ENCODE data around the gene PTEN.

Gene PTEN

DNA sequence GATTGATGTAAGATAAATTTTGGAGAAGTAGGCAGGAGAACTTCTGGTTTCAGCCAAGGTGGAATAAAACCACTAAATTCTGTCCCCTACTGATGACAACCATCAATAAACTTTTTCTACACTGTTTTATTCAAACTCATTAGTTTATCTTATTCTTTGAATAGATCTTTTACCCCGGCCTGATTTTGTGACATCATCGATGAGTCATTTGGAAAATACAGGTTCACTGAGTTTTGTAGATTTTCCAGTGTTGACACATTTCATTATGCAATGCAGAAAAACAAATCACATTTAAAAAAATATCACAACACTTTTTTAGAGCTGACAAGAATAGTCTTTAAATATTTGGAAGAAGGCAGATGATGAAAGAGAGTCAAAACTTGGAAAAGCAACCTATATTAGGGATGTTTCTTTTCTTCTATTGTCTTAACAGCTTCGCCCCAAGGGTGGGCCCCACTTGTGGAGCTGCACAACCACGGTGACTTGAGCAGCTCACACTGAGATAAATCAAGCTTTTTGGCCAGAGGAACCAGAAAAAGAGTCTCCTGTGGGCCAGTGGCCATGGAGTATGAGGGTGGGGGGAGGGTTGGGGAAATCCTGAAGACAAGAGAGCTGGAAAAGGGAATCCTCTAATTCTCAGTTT is 112.8 kb downstream of the PTEN start:
- peak; percentile 24 for DNase-seq (ENCODE audit: low read depth)

DNA sequence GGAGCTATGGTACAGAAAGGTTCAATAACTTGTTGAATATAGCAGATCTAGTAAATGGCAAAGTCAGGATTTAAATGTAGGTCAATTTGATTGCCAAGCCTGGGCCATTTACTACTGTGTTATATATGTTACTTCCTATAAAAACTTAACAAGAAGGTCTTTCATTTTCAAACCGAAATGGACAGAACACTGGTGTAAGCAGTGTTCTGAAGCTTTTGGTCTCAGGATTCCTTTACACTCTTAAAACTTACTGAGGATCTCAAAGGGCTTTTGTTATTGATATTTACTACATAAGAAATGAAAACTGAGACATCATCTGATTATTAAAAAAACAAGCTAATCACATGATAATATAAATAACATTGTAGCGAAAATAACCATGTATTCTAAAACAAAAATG is 114.7 kb downstream of the PTEN start:
- no peak for DNase-seq (ENCODE audit: low read depth)

DNA sequence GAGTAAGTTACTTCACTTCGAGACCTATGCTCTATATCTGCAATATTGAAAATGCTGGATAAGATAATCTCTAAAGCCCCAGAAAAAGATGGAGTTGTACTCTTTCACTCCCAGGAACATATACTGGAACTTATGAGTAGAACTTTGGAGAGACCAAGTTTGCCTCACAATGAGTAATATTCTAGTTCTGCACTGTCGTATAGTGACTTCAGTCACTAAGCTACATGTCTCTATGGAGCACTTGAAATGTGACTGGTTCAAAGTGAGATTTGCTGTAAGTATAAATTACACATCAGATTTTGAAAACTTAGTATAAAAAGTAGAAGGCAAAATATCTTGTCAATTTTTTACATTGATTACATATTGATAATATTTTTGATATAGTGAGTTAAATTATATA is 116.4 kb downstream of the PTEN start:
- no peak for DNase-seq (ENCODE audit: low read depth)

DNA sequence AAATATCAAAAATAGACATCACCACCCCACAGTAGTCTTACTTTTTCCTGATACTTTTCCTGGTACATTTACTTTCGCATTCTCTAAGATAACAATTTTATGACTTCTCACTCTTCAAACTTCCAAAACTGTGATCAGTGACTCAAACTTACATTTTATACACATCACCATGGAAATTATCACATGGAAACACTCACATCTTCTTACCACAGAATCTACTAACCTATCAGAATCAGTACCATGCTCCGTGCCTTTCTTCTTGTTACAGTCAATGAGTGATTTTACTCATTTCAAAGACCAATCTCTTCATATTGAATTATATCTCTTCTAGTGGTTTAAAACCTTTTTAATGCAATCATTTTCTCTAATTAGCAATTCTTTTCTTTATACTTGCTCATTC is 120.3 kb downstream of the PTEN start:
- DNase-seq (ENCODE audit: low read depth), result no peak

DNA sequence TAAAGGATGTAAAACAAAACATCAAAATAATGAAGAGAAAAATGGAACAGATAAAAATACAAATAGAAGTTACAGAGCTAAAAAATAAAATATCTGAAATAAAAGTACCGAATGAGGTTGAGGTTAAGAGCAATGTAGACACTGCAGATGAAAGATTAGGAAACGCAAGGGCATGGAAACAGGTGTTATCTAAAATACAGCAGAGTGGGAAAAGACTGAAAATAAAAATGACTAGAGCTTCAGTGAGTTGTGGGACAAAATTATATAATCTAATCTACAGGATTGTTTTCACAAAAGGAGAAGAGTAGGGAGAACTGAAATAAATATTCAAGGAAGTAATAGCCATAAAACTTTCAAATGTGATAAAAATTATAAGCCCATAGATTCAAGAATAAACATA is 123.8 kb downstream of the PTEN start:
- DNase-seq (ENCODE audit: low read depth), result no peak

DNA sequence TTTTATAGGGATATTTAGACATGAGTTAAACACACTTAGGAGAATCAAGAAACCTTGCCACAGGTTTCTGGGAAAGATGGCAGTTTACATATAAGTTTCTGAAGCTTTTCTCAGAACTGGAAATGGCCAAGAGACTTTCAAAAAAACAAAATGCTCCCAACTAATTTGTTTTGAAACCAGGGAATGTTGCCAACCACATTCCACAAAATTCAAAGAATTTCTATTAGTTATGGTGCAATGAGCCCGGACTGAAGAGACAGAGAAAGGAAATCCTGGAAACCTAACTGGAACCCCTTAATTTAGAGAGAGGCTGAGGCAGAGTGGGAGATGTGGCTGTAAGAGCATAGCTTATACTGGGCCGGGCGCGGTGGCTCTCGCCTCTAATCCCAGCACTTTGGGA is 128.5 kb downstream of the PTEN start:
- peak; percentile 46 for DNase-seq (ENCODE audit: low read depth)

DNA sequence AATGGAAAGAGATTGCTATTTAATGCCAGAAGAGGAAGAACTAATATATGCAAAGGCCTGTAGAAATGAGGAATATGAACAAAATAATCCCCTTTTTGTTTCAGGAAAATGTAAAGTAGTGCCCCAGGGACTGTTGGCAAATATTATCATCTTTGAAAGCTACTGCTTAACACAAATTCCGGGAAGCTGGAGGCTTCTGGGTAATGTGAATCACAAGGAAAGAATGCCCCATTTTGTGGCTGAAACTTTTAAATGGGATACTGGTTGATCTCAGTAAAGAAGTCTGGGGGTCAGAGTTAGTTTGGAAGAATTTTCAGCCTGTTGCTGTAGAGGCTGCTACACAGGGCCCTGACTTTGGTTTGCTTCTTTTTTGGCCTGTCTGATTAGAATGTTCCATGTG is 141.0 kb downstream of the PTEN start:
- DNase-seq (ENCODE audit: low read depth), result peak; percentile 84

DNA sequence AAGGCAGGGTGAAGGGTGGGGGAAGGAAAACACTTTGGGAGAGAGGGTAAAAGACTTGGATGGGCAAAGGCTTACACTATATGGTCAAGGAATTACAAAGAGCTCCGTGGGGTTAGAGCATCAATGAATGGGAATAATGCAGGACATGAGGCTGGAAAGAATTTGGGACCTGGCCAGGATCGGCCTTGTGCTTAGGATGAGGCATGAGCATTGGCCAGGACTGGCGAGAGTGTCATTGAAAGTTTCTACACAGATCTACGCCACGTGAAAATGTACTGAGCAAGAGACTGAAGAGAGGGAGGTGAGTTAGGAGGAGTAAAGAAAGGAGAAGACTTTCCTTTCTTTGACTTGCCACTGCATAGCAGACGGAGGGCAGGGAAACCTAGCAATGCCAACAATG is 142.8 kb downstream of the PTEN start:
- DNase-seq (ENCODE audit: low read depth), result no peak

DNA sequence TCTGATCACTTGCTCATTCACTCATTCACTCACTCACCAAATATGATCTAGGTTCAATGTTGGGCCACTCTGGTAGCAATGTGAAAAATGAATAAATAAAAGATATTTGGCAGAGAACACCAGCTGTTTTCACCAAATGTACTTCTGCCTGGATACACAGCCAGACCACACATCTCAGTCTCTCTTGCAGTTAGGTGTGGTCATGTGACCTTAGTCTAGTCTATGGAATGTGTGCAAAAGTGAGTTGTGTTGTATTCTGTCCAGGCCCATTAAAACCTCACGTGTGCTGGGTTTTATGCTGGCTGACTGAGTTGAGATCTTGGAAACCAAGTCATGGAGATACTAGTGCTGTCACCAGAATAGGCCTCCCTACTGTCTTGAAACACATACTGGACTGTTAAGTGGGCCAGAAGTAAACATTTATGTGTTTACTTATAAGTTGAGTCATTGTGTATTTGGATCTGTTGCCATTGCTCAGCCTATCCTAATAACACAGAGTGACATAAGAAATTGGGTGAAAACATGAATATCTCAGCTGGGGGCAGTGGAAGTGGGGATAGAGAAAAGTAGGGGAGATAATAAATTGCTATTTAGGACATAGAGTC is 145.5 kb downstream of the PTEN start:
- DNase-seq (ENCODE audit: low read depth), result no peak

DNA sequence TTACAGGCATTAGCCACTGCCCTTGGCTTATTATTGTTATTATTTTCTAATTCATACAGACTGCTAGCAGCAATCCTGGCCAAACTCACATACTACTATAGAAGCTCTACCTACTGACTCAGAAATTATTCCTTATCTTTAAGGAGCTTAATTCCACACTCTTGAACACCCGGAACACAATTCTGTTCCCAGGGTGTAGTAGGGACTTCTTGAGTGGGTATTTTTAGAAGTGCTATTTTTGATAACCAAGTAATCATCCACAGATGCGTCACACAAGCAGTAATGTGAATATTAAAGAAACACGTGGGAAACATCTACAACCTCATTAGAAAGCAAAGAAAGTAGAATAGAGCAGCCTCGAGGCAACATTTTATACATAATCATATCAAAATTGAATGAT is 149.2 kb downstream of the PTEN start:
- DNase-seq (ENCODE audit: low read depth), result peak; percentile 82

DNA sequence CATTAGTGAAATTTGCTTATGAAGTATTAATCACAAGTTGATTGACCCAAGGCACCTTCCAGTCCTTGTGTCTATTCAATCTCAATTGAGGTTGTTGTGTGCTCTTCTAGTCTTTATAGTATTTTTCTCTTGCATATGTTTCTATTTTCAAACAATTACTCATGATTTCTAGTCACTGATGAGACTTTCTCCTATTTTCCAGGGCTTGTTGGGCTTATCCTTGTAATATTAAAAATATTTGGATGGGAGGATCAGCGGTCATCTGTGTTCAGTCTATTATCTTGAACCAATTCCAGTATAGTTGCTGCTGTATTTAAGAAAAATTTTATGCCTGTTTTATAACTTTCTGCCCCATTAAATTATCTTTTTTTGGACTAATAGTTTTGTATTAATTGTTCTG is 154.4 kb downstream of the PTEN start:
- peak; percentile 43 for DNase-seq (ENCODE audit: low read depth)

DNA sequence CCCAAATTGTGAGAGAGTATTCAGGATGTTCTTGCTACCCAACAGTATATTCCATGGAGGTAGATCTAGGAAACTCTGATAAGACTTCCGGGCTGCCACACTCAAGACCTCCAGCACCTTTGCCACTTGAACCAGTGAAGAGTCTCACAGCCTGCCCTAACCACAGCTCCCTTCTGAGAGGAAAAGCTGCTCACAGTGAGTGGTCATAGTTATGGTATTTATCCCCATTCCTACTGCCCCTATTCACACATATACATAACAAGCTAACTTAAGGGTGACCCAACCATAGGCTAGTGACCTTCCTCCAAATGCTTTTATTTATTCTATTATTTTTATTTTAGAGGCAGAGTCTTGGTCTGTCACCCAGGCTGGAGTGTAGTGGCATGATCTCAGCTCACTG is 156.3 kb downstream of the PTEN start:
- DNase-seq (ENCODE audit: low read depth), result peak; percentile 82

Data from EH (cell line).